VCaP (cell line): ENCODE measurements around the gene NOX4.

ENCODE experiments used
- H3K27ac ChIP-seq: fragments of 450-650 bp; 2 replicates; pipeline ENCODE4 v1.5.1; 2017
- TF ChIP-seq, protein P1 (sequence below): fragments of 450-650 bp; conservative IDR thresholded peaks from 2 replicates; pipeline ENCODE4 v1.5.1; 2017; ENCODE audit warnings: mild to moderate bottlenecking, moderate library complexity

Gene NOX4

GRCh38 chr11:89498845-89499448, 7.8 kb upstream of the NOX4 start:
- TF ChIP-seq, protein P1, sequence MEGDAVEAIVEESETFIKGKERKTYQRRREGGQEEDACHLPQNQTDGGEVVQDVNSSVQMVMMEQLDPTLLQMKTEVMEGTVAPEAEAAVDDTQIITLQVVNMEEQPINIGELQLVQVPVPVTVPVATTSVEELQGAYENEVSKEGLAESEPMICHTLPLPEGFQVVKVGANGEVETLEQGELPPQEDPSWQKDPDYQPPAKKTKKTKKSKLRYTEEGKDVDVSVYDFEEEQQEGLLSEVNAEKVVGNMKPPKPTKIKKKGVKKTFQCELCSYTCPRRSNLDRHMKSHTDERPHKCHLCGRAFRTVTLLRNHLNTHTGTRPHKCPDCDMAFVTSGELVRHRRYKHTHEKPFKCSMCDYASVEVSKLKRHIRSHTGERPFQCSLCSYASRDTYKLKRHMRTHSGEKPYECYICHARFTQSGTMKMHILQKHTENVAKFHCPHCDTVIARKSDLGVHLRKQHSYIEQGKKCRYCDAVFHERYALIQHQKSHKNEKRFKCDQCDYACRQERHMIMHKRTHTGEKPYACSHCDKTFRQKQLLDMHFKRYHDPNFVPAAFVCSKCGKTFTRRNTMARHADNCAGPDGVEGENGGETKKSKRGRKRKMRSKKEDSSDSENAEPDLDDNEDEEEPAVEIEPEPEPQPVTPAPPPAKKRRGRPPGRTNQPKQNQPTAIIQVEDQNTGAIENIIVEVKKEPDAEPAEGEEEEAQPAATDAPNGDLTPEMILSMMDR = peak; percentile 64
- H3K27ac ChIP-seq = no peak overlapping the region

DNA sequence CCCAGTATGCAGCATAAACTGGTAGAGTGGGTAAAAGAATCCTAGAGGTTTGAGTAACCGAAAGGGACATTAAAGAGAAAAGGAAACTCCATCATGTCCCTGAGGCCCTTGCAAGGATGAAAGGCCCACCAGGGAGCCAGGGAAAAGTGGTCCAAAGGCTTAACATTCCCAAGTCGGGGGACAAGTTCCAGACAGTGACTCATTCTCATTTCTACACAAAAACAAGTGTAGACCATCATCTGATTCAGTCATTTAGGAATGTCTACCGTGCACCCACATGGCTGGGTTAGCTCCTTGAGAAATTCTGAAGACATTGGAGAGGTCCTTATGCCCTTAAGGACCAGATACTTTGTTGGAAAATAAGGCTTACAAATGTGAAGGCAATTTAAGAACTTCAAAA, 4.8 kb upstream of the NOX4 start:
- TF ChIP-seq, protein P1 = no peak
- H3K27ac ChIP-seq = no peak overlapping the region

GRCh38 chr11:89493431-89493830, 2.3 kb upstream of the NOX4 start:
- TF ChIP-seq, protein P1 = no peak
- H3K27ac ChIP-seq = no peak overlapping the region

GRCh38 chr11:89490602-89490980, 584 bp downstream of the NOX4 start:
- H3K27ac ChIP-seq = no peak overlapping the region
- TF ChIP-seq, protein P1 = no peak

DNA sequence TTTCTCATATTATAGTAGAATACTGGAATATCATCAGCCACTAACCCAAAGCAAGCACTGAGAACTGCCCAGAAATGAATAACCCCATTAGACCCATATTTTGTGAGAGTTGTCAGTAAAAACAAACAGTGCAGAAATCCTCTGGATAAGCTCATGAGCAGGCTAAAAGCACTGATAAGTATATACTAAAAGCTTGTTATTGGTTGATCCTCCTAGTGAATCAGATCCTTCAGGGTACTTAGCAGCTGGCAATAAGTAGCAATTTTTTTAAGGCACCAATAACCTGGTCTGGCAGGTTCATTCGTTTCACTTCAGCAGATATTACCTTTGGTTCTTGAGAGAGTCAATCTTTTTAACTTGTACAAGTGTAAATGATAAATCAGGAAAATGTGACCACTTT, 1.2 kb downstream of the NOX4 start:
- no peak overlapping the region for H3K27ac ChIP-seq
- TF ChIP-seq, protein P1 = no peak

DNA sequence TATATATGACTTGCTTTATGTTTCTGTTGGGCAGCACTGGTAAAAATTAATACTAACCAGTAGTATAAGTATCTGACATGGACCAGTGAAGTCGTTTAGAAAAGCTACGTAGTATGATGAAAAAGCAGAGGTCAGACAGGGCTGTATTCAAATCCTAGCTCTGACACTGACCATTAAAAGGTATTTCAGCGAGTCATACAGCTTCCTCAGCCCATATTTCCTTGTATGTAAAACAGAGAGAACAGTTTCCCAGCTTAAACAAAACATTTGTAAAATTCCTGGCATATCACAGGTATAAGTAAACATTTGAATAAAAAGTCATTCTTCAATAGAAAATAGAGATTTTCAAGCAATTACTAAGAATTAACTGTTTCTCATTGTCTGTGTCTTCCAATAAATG, 4.2 kb downstream of the NOX4 start:
- TF ChIP-seq, protein P1 = no peak
- no peak overlapping the region for H3K27ac ChIP-seq

- TF ChIP-seq, protein P1 = no peak
- no peak overlapping the region for H3K27ac ChIP-seq
These were observed 6.3 kb downstream of the NOX4 start for GRCh38 chr11:89484896-89485295.
